GM21717 (cell line): ENCODE results near the gene UNC13D.
"Not testable (repeated sequence)": the region's sequence is repeated elsewhere in the genome, so short reads cannot be mapped to it uniquely, and the experiment has no call there.

Source experiments
- ATAC-seq: cut with Tn5 transposase; IDR thresholded peaks from one replicate; pipeline ENCODE4 v1.9.1; 2021; ENCODE audit warnings: mild to moderate bottlenecking, moderate library complexity; ENCODE audit not compliant: unreplicated experiment

The UNC13D gene

GRCh38 chr17:75843577-75844529 is at the start of gene UNC13D:
Gene UNC13D (minus strand): TSS chr17:75844404. CDS start chr17:75844337, 67 bp downstream.
- ATAC-seq: no peak

GRCh38 chr17:75893305-75894048 is 49.3 kb upstream of the UNC13D start:
- no peak for ATAC-seq

- no peak for ATAC-seq
These were observed 48.5 kb upstream of the UNC13D start for GRCh38 chr17:75892556-75893224.

GRCh38 chr17:75891605-75892555 is 47.7 kb upstream of the UNC13D start:
- ATAC-seq: no peak

GRCh38 chr17:75891022-75891604 is 46.9 kb upstream of the UNC13D start:
- no peak for ATAC-seq

GRCh38 chr17:75889454-75889853 is 45.2 kb upstream of the UNC13D start:
- ATAC-seq: no peak

- no peak for ATAC-seq
These were observed 44.3 kb upstream of the UNC13D start for GRCh38 chr17:75888484-75888883.

GRCh38 chr17:75885860-75886259 is 41.7 kb upstream of the UNC13D start:
- ATAC-seq: not testable (repeated sequence)

GRCh38 chr17:75885431-75885830 is 41.2 kb upstream of the UNC13D start:
- ATAC-seq: no peak

- no peak for ATAC-seq
These were observed 37.7 kb upstream of the UNC13D start for GRCh38 chr17:75881678-75882454.

GRCh38 chr17:75880266-75880665 is 36.1 kb upstream of the UNC13D start:
- no peak for ATAC-seq

GRCh38 chr17:75878174-75878998 is 34.2 kb upstream of the UNC13D start, which contains the start of gene TRIM47:
Gene TRIM47 (minus strand): TSS chr17:75878581. CDS start chr17:75878548, 33 bp downstream.
- ATAC-seq: no peak

GRCh38 chr17:75877752-75878173 is 33.6 kb upstream of the UNC13D start:
- ATAC-seq: no peak

- ATAC-seq: no peak
These were observed 32.9 kb upstream of the UNC13D start for GRCh38 chr17:75876938-75877751.

- no peak for ATAC-seq
These were observed 32.2 kb upstream of the UNC13D start for GRCh38 chr17:75876190-75876937.

- ATAC-seq: no peak
These were observed 31.7 kb upstream of the UNC13D start for GRCh38 chr17:75875940-75876189.
